ENCODE results near the gene MTUS2.

GRCh38 chr13:29524176-29524575 lies 704.0 kb downstream of the MTUS2 start:
- TF ChIP-seq CTCF (IDR thresholded peaks at IDR 0.05; ENCODE audit: extremely low read depth in 1 of 2, insufficient read depth in 1 of 2, low read depth in 1 of 2, low read length in 2 of 2): no peak
- no peak for TF ChIP-seq POLR2AphosphoS5 (IDR thresholded peaks at IDR 0.05; ENCODE audit: insufficient read depth, low read depth, low read length)
- TF ChIP-seq EZH2 (IDR thresholded peaks at IDR 0.05; ENCODE audit: borderline replicate concordance, low read depth, low read length, severe bottlenecking): no peak
- no peak for TF ChIP-seq POLR2A (IDR thresholded peaks at IDR 0.05; ENCODE audit: low read depth, low read length)
